OCI-LY1 (cell line): ENCODE data around the gene TNFSF13.

Experiments
- H2AFZ ChIP-seq: fragments of 200-600 bp; sonication (generic), shearing (Covaris generic); 2 replicates; pipeline ENCODE4 v1.6.0; 2014; ENCODE audit warnings: antibody characterized with exemption, mild to moderate bottlenecking, low read length
- H3F3A ChIP-seq: fragments of 200-600 bp; sonication (generic), shearing (Covaris generic); 2 replicates; pipeline ENCODE4 v1.6.0; 2014; ENCODE audit warnings: mild to moderate bottlenecking, antibody characterized with exemption, low read length, moderate library complexity; ENCODE audit not compliant: insufficient read depth
- H3K27ac ChIP-seq: fragments of 200-600 bp; sonication (generic); 2 replicates; pipeline ENCODE4 v1.5.1; 2014; ENCODE audit warnings: low read length, mixed run types, mild to moderate bottlenecking, low read depth; ENCODE audit not compliant: poor library complexity, severe bottlenecking
- H3K27me3 ChIP-seq: fragments of 200-600 bp; sonication (generic); 2 replicates; pipeline ENCODE4 v1.6.0; 2014; ENCODE audit warnings: antibody characterized with exemption, mild to moderate bottlenecking, low read length, moderate library complexity; ENCODE audit not compliant: insufficient read depth
- H3K36me3 ChIP-seq: fragments of 200-600 bp; sonication (generic); 2 replicates; pipeline ENCODE4 v1.6.1; 2014; ENCODE audit warnings: mild to moderate bottlenecking, antibody characterized with exemption, low read length, moderate library complexity, mixed read lengths; ENCODE audit not compliant: insufficient read depth
- H3K4me1 ChIP-seq: fragments of 200-600 bp; sonication (generic); 2 replicates; pipeline ENCODE4 v1.5.1; 2014; ENCODE audit warnings: mild to moderate bottlenecking, low read length, moderate library complexity; ENCODE audit not compliant: insufficient read depth, severe bottlenecking
- H3K4me2 ChIP-seq: fragments of 200-600 bp; sonication (generic), shearing (Covaris generic); 2 replicates; pipeline ENCODE4 v1.6.1; 2014; ENCODE audit warnings: low read length
- H3K4me3 ChIP-seq: fragments of 200-600 bp; sonication (generic); 2 replicates; pipeline ENCODE4 v1.5.1; 2014; ENCODE audit warnings: low read length, low read depth, mild to moderate bottlenecking, mixed read lengths; ENCODE audit not compliant: poor library complexity, severe bottlenecking
- H3K79me2 ChIP-seq: fragments of 200-600 bp; shearing (Covaris generic); 2 replicates; pipeline ENCODE4 v1.6.1; 2016; ENCODE audit warnings: mixed run types, low read length, mixed read lengths; ENCODE audit not compliant: insufficient read depth
- H3K9ac ChIP-seq: fragments of 200-600 bp; sonication (generic), shearing (Covaris generic); 2 replicates; pipeline ENCODE4 v1.6.1; 2014; ENCODE audit warnings: mild to moderate bottlenecking, low read length, mixed read lengths
- H3K9me2 ChIP-seq: fragments of 200-600 bp; sonication (generic), shearing (Covaris generic); 2 replicates; pipeline ENCODE4 v1.6.1; 2014; ENCODE audit warnings: low read depth, mild to moderate bottlenecking, low read length, mixed read lengths
- H3K9me3 ChIP-seq: fragments of 200-600 bp; shearing (Covaris generic); 2 replicates; pipeline ENCODE4 v1.6.1; 2014; ENCODE audit warnings: low read length, mixed read lengths
- H4K20me1 ChIP-seq: fragments of 200-600 bp; sonication (generic), shearing (Covaris generic); 2 replicates; pipeline ENCODE4 v1.6.0; 2016; ENCODE audit warnings: mild to moderate bottlenecking, low read length; ENCODE audit not compliant: insufficient read depth
- CTCF ChIP-seq: fragments of 200-600 bp; sonication (generic), shearing (Covaris generic); IDR thresholded peaks from 2 replicates; pipeline ENCODE4 v1.5.1; 2017; ENCODE audit warnings: mild to moderate bottlenecking, antibody characterized with exemption, low read length, moderate library complexity, mixed read lengths
- EZH2 ChIP-seq: fragments of 200-600 bp; sonication (generic), shearing (Covaris generic); IDR thresholded peaks from 2 replicates; pipeline ENCODE4 v1.8.0; 2017; ENCODE audit warnings: borderline replicate concordance, mixed run types, mild to moderate bottlenecking, antibody characterized with exemption, low read length, moderate library complexity, mixed read lengths

Gene TNFSF13

GRCh38 chr17:7528842-7529241 lies 29.7 kb upstream of the TNFSF13 start:
- TF ChIP-seq CTCF (no peak), EZH2 (no peak)
- no peaks in the 10 kb centered on the region for H3K36me3 ChIP-seq
- H4K20me1 ChIP-seq, result no peaks in the 10 kb centered on the region
- H3K9me2 ChIP-seq, result no peaks in the 10 kb centered on the region
- H3F3A ChIP-seq, result no peaks in the 10 kb centered on the region
- H3K4me3 ChIP-seq, result no peak overlapping the region
- no peak overlapping the region for H3K9ac ChIP-seq
- no peaks in the 10 kb centered on the region for H3K79me2 ChIP-seq
- H2AFZ ChIP-seq, result no peak overlapping the region
- H3K4me1 ChIP-seq, result no peaks in the 10 kb centered on the region
- H3K4me2 ChIP-seq, result no peak overlapping the region
- no peak overlapping the region for H3K27ac ChIP-seq
- no peaks in the 10 kb centered on the region for H3K9me3 ChIP-seq
- peaks cover 3% of the 10 kb centered on the region; the same call in 1 of the 2 replicates for H3K27me3 ChIP-seq

GRCh38 chr17:7530023-7530900 lies 28.3 kb upstream of the TNFSF13 start:
- no peak overlapping the region for H3K9ac ChIP-seq
- H4K20me1 ChIP-seq, result no peaks in the 10 kb centered on the region
- no peak overlapping the region for H3K27ac ChIP-seq
- H3K4me2 ChIP-seq, result no peak overlapping the region
- H3K9me2 ChIP-seq, result no peaks in the 10 kb centered on the region
- no peaks in the 10 kb centered on the region for H3K79me2 ChIP-seq
- H3K36me3 ChIP-seq, result no peaks in the 10 kb centered on the region
- H3K9me3 ChIP-seq, result no peaks in the 10 kb centered on the region
- H2AFZ ChIP-seq, result no peak overlapping the region
- H3K27me3 ChIP-seq, result peaks cover under 1% of the 10 kb centered on the region; the same call in 1 of the 2 replicates
- TF ChIP-seq CTCF (no peak), EZH2 (no peak)
- no peaks in the 10 kb centered on the region for H3F3A ChIP-seq
- H3K4me1 ChIP-seq, result no peaks in the 10 kb centered on the region
- no peak overlapping the region for H3K4me3 ChIP-seq

- no peak overlapping the region for H3K4me2 ChIP-seq
- H3K9me3 ChIP-seq, result peaks cover 5% of the 10 kb centered on the region
- H2AFZ ChIP-seq, result no peak overlapping the region
- TF ChIP-seq EZH2 (no peak), CTCF (no peak)
- H3K27ac ChIP-seq, result no peak overlapping the region
- peaks cover 19% of the 10 kb centered on the region; the same call in 1 of the 2 replicates for H3K27me3 ChIP-seq
- H3K4me1 ChIP-seq, result no peaks in the 10 kb centered on the region
- no peak overlapping the region for H3K4me3 ChIP-seq
- no peaks in the 10 kb centered on the region for H4K20me1 ChIP-seq
- no peak overlapping the region for H3K9ac ChIP-seq
- no peaks in the 10 kb centered on the region; the same call in 1 of the 2 replicates for H3K36me3 ChIP-seq
- no peaks in the 10 kb centered on the region for H3K9me2 ChIP-seq
- no peaks in the 10 kb centered on the region for H3F3A ChIP-seq
- no peaks in the 10 kb centered on the region for H3K79me2 ChIP-seq
These were observed 20.5 kb upstream of the TNFSF13 start for GRCh38 chr17:7538050-7538449.
